OCI-LY7 (cell line): Measurements from ENCODE around the gene CPTP. TPM values are rescaled to one million over a fixed set of nuclear protein-coding genes. Genes with fewer than 3 reads are reported as not detected.

ENCODE experiments used
- BruUV-seq: library from RNA; stranded (reverse); fragments of 400-500 nt; replicated peaks from 2 replicates; lab custom pipeline; 2021; lab: Mats Ljungman, UMichigan
- CTCF ChIA-PET: fragments of 300-600 bp; sonication (Branson Sonifier 250); formaldehyde crosslinking; loops from one replicate; lab custom pipeline; 2022; ENCODE audit warnings: antibody characterized with exemption; ENCODE audit not compliant: unreplicated experiment; lab: Charles Lee
- POLR2A ChIA-PET: fragments of 300-600 bp; sonication (Branson Sonifier 250); formaldehyde crosslinking; loops from one replicate; lab custom pipeline; 2022; ENCODE audit warnings: antibody characterized with exemption; lab: Charles Lee
- DNase-seq: peaks from one replicate; pipeline ENCODE4 v3.0.0-alpha.2; 2015; ENCODE audit warnings: low spot score
- H2AFZ ChIP-seq: fragments of 200-600 bp; sonication (generic), shearing (Covaris generic); 2 replicates; pipeline ENCODE4 v1.6.1; 2014; ENCODE audit warnings: mild to moderate bottlenecking, antibody characterized with exemption, low read length, moderate library complexity
- H3K27ac ChIP-seq: fragments of 200-600 bp; sonication (generic); 2 replicates; pipeline ENCODE4 v1.5.1; 2014; ENCODE audit warnings: mixed run types, low read depth, mild to moderate bottlenecking, moderate library complexity, low read length, inconsistent platforms; ENCODE audit not compliant: poor library complexity, severe bottlenecking
- H3K36me3 ChIP-seq: fragments of 200-600 bp; sonication (generic); 2 replicates; pipeline ENCODE4 v1.6.1; 2014; ENCODE audit warnings: mild to moderate bottlenecking, antibody characterized with exemption, low read length, moderate library complexity, mixed read lengths; ENCODE audit not compliant: insufficient read depth
- H3K4me1 ChIP-seq: fragments of 200-600 bp; sonication (generic); 2 replicates; pipeline ENCODE4 v1.5.1; 2014; ENCODE audit warnings: mild to moderate bottlenecking, low read length; ENCODE audit not compliant: insufficient read depth, poor library complexity, severe bottlenecking
- H3K4me2 ChIP-seq: fragments of 200-600 bp; sonication (generic); 2 replicates; pipeline ENCODE4 v1.6.1; 2014; ENCODE audit warnings: mild to moderate bottlenecking, low read length
- H3K4me3 ChIP-seq: fragments of 200-600 bp; sonication (generic); 2 replicates; pipeline ENCODE4 v1.5.1; 2014; ENCODE audit warnings: mild to moderate bottlenecking, low read depth, low read length; ENCODE audit not compliant: poor library complexity, severe bottlenecking
- H3K79me2 ChIP-seq: fragments of 200-600 bp; sonication (generic); 2 replicates; pipeline ENCODE4 v1.6.1; 2016; ENCODE audit warnings: low read depth, mild to moderate bottlenecking, low read length, moderate library complexity, mixed read lengths; ENCODE audit not compliant: insufficient read depth
- H3K9me2 ChIP-seq: fragments of 200-600 bp; sonication (generic); 2 replicates; pipeline ENCODE4 v1.6.1; 2016; ENCODE audit warnings: mild to moderate bottlenecking, low read length, mixed read lengths; ENCODE audit not compliant: insufficient read depth
- H3K9me3 ChIP-seq: fragments of 200-600 bp; sonication (generic); 2 replicates; pipeline ENCODE4 v1.6.1; 2014; ENCODE audit warnings: mild to moderate bottlenecking, mixed run types, low read length, mixed read lengths
- H4K20me1 ChIP-seq: fragments of 200-600 bp; sonication (generic); 2 replicates; pipeline ENCODE4 v1.6.1; 2014; ENCODE audit warnings: mild to moderate bottlenecking, antibody characterized with exemption, low read length, moderate library complexity, mixed read lengths; ENCODE audit not compliant: insufficient read depth
- CTCF ChIP-seq: fragments of 200-600 bp; sonication (generic); conservative IDR thresholded peaks from 2 replicates; pipeline ENCODE4 v1.5.1; 2014; ENCODE audit warnings: mild to moderate bottlenecking, antibody characterized with exemption, low read length, moderate library complexity, mixed read lengths
- EZH2phosphoT487 ChIP-seq: fragments of 200-600 bp; sonication (generic); IDR thresholded peaks from 2 replicates; pipeline ENCODE4 v1.6.1; 2018; ENCODE audit warnings: low read depth, borderline replicate concordance, mild to moderate bottlenecking, mixed run types, antibody characterized with exemption, low read length, moderate library complexity, mixed read lengths
- intact Hi-C: fragments of 100-400 bp; cut with micrococcal nuclease; formaldehyde crosslinking; loops from one replicate; pipeline ENCODE4 v1.10.0; 2022; ENCODE audit not compliant: unreplicated experiment
- total RNA-seq, 2 experiments: library from RNA; depleted of rRNA in 1 of 2; stranded (reverse); fragments of >200 nt in 1 of 2; shearing (Covaris generic) in 1 of 2; gene quantifications; 2 replicates each; pipeline ENCODE4 v1.2.3, GENCODE V29; 2014 to 2022

The CPTP gene
- total RNA-seq, 2 experiments from 2014 or later, result 16.6 to 20.6 TPM

DNA sequence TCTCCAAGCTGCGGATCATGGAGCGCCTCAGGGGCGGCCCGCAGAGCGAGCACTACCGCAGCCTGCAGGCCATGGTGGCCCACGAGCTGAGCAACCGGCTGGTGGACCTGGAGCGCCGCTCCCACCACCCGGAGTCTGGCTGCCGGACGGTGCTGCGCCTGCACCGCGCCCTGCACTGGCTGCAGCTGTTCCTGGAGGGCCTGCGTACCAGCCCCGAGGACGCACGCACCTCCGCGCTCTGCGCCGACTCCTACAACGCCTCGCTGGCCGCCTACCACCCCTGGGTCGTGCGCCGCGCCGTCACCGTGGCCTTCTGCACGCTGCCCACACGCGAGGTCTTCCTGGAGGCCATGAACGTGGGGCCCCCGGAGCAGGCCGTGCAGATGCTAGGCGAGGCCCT lies 2.7 kb downstream of the CPTP start:
- peaks cover 23% of the 10 kb centered on the region for H3K79me2 ChIP-seq
- no peaks in the 10 kb centered on the region for H3K9me2 ChIP-seq
- intact Hi-C loops, result no loop called here
- no peak overlapping the region for H3K4me3 ChIP-seq
- POLR2A ChIA-PET, result no interaction called here
- peaks cover 25% of the 10 kb centered on the region; the same call in 1 of the 2 replicates for H3K36me3 ChIP-seq
- no peak for DNase-seq
- H4K20me1 ChIP-seq, result peaks cover 3% of the 10 kb centered on the region; the same call in 1 of the 2 replicates
- TSS peak; percentile 61 for BruUV-seq
- H3K27ac ChIP-seq, result no peak overlapping the region
- TF ChIP-seq CTCF (no peak), EZH2phosphoT487 (no peak)
- H3K4me2 ChIP-seq, result no peak overlapping the region
- CTCF ChIA-PET, result no interaction called here
- H3K4me1 ChIP-seq, result peaks cover 25% of the 10 kb centered on the region
- no peak overlapping the region for H2AFZ ChIP-seq
- H3K9me3 ChIP-seq, result no peaks in the 10 kb centered on the region

- H3K27ac ChIP-seq, result no peak overlapping the region
- TF ChIP-seq EZH2phosphoT487 (no peak), CTCF (no peak)
- H3K4me3 ChIP-seq, result no peak overlapping the region
- intact Hi-C loops, result no loop called here
- CTCF ChIA-PET, result no interaction called here
- POLR2A ChIA-PET, result no interaction called here
- no peaks in the 10 kb centered on the region for H4K20me1 ChIP-seq
- H3K9me3 ChIP-seq, result no peaks in the 10 kb centered on the region
- DNase-seq, result no peak
- no peak overlapping the region for H3K4me2 ChIP-seq
- BruUV-seq, result no TSS peak
- H3K79me2 ChIP-seq, result peaks cover 17% of the 10 kb centered on the region
- no peaks in the 10 kb centered on the region for H3K9me2 ChIP-seq
- no peak overlapping the region for H2AFZ ChIP-seq
- peaks cover 25% of the 10 kb centered on the region; the same call in 1 of the 2 replicates for H3K36me3 ChIP-seq
- peaks cover 19% of the 10 kb centered on the region for H3K4me1 ChIP-seq
Measured at GRCh38 chr1:1328254-1328653, 3.7 kb downstream of the CPTP start.

DNA sequence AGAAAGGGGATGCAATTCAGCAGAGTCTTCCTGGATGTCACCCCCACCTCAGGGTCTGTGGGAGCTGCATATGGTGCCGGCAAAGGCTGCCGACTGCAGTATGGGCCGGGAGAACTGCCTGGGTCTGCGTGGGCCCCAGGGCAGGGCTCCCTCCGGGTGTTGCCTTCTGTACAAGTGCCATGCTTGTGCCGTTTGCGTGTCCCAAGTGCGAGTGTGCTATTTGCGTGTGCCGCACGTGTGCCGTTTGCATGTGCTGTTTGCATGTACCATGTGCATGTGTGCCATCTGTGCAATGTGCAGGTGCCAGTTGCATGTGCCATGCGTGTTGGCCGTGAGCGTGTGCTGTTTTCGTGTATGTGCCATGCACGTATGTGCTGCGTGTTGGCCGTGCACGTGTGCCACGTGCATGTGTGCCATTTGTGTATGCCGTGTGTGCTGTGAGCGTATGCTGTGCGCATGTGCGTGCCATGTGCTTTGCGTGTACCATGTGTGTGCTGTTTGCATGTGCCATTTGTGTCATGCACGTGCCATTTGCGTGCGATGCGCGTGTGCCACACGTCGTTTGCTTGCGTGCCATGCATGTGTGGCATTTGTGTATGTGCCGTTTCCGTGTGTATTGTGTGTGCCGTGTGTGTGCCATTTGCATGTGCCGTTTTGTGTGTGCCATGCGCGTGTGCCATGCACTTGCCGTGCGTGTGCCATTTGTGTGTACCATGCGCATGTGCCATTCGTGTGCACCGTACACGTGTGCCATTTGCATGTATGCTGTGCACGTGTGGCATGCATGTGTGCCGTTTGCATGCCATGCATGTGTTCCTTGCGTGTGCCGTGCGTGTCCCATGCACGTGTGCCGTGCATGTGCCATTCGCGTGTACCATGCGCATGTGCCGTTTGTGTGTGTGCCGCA lies 5.0 kb downstream of the CPTP start:
- ChIA-PET CTCF (no interaction called here), POLR2A (no interaction called here)
- no peaks in the 10 kb centered on the region for H4K20me1 ChIP-seq
- peaks cover 25% of the 10 kb centered on the region; the same call in 1 of the 2 replicates for H3K36me3 ChIP-seq
- no peak overlapping the region for H3K4me3 ChIP-seq
- no peak overlapping the region for H3K4me2 ChIP-seq
- no peak overlapping the region for H3K27ac ChIP-seq
- H2AFZ ChIP-seq, result no peak overlapping the region
- no peaks in the 10 kb centered on the region for H3K9me2 ChIP-seq
- peaks cover 15% of the 10 kb centered on the region for H3K4me1 ChIP-seq
- peaks cover 9% of the 10 kb centered on the region; the same call in 1 of the 2 replicates for H3K79me2 ChIP-seq
- intact Hi-C loops, result no loop called here
- no TSS peak for BruUV-seq
- TF ChIP-seq EZH2phosphoT487 (no peak), CTCF (no peak)
- no peaks in the 10 kb centered on the region for H3K9me3 ChIP-seq
- DNase-seq, result no peak
